Measurements from ENCODE around the gene ABLIM2. TPM values are rescaled to one million over a fixed set of nuclear protein-coding genes. Genes with fewer than 3 reads are reported as not detected.

Gene ABLIM2
- total and polyA plus RNA-seq, 2 of the 4 experiments (the other 2 are of a cell fraction) = under 0.01 to 0.10 TPM

GRCh38 chr4:7964459-7964858, 194.2 kb downstream of the ABLIM2 start:
- in situ Hi-C loops (cut with MboI; ENCODE audit: low sequenced_read_pairs) = no loop called here
- no peak overlapping the region for H2BK20ac ChIP-seq (ENCODE audit: low read depth, low read length)
- no peaks in the 10 kb centered on the region for H3K9me3 ChIP-seq (ENCODE audit: control insufficient read depth, insufficient read depth, low read length)
- H2BK15ac ChIP-seq (ENCODE audit: low read depth, low read length) = no peak overlapping the region; the same call in 2 of the 3 replicates
- peak overlapping the region; percentile 65 for H2AK9ac ChIP-seq (replicated peaks; ENCODE audit: low read depth, low read length, poor library complexity)
- no peak overlapping the region for H3K4me3 ChIP-seq (ENCODE audit: insufficient read depth, low read depth, low read length)
- WGBS, 2 experiments (ENCODE audit: extremely low coverage in 2 of 2, insufficient read length in 1 of 2) = 50% methylated on average over 1 of the region's 5 CpGs; no CpG with 5 or more reads in 1 of the 2 experiments
- H4K5ac ChIP-seq (ENCODE audit: low read depth, low read length) = no peak overlapping the region
- H3K79me1 ChIP-seq (ENCODE audit: low read depth in 1 of 2, low read length in 2 of 2) = peaks cover 0 to 8% of the 10 kb centered on the region in 2 experiments; a peak in 2 of 4 replicates
- H4K20me1 ChIP-seq (ENCODE audit: insufficient read depth, low read length) = no peaks in the 10 kb centered on the region; the same call in 1 of the 2 replicates
- peak overlapping the region; percentile 17; the same call in 1 of the 2 replicates for H2BK120ac ChIP-seq (ENCODE audit: low read depth, low read length)
- ChIA-PET POLR2A (ENCODE audit: unreplicated experiment) (no interaction called here), CTCF (no interaction called here)
- H3K27me3 ChIP-seq (ENCODE audit: control insufficient read depth, insufficient read depth, low read length) = peaks cover 2% of the 10 kb centered on the region; the same call in 1 of the 2 replicates
- no peak overlapping the region for H3K9ac ChIP-seq (ENCODE audit: low read depth, low read length)
- intact Hi-C loops (cut with micrococcal nuclease) = no loop called here
- no peaks in the 10 kb centered on the region for H3K36me3 ChIP-seq (ENCODE audit: control insufficient read depth, insufficient read depth, low read length)
- H4K8ac ChIP-seq (ENCODE audit: low read depth in 2 of 2, low read length in 2 of 2) = no peak overlapping the region
- H3K4me1 ChIP-seq (ENCODE audit: control insufficient read depth, insufficient read depth, low read length) = peaks cover 25% of the 10 kb centered on the region
- peak overlapping the region; percentile 64 for H2AK5ac ChIP-seq (ENCODE audit: low read depth, low read length)
- H3K27ac ChIP-seq (ENCODE audit: insufficient read depth, low read length) = no peak overlapping the region
- no TSS peak for BruUV-seq (replicated peaks)
- TF ChIP-seq MAFK (IDR thresholded peaks at IDR 0.05; ENCODE audit: low read depth, low read length) (no peak), RAD21 (IDR thresholded peaks at IDR 0.05; ENCODE audit: low read length) (no peak), FOS (IDR thresholded peaks at IDR 0.05; ENCODE audit: low read depth, low read length) (no peak), CHD1 (IDR thresholded peaks at IDR 0.05; ENCODE audit: low read depth, low read length) (no peak), USF2 (IDR thresholded peaks at IDR 0.05; ENCODE audit: low read depth, low read length) (no peak), SMC3 (IDR thresholded peaks at IDR 0.05; ENCODE audit: low read depth, low read length) (no peak), RCOR1 (IDR thresholded peaks at IDR 0.05; ENCODE audit: insufficient replicate concordance, low read length) (no peak), MXI1 (IDR thresholded peaks at IDR 0.05; ENCODE audit: borderline replicate concordance, low read depth, low read length) (no peak)
- TF ChIP-seq, protein P1, sequence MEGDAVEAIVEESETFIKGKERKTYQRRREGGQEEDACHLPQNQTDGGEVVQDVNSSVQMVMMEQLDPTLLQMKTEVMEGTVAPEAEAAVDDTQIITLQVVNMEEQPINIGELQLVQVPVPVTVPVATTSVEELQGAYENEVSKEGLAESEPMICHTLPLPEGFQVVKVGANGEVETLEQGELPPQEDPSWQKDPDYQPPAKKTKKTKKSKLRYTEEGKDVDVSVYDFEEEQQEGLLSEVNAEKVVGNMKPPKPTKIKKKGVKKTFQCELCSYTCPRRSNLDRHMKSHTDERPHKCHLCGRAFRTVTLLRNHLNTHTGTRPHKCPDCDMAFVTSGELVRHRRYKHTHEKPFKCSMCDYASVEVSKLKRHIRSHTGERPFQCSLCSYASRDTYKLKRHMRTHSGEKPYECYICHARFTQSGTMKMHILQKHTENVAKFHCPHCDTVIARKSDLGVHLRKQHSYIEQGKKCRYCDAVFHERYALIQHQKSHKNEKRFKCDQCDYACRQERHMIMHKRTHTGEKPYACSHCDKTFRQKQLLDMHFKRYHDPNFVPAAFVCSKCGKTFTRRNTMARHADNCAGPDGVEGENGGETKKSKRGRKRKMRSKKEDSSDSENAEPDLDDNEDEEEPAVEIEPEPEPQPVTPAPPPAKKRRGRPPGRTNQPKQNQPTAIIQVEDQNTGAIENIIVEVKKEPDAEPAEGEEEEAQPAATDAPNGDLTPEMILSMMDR (conservative IDR thresholded peaks at IDR 0.05; ENCODE audit: low read depth, low read length) = no peak
- ATAC-seq (ENCODE audit: low read depth) = no peak
- no peak for DNase-seq
- H2BK5ac ChIP-seq (ENCODE audit: low read depth, low read length, poor library complexity, severe bottlenecking) = no peak overlapping the region
- no peak overlapping the region for H3K18ac ChIP-seq (ENCODE audit: low read depth, low read length)
- dilution Hi-C loops (cut with HindIII; ENCODE audit: low sequenced_read_pairs, unreplicated experiment) = no loop called here
- H3K56ac ChIP-seq (ENCODE audit: extremely low read depth, insufficient read depth, low read length) = no peak overlapping the region
- H3K14ac ChIP-seq (replicated peaks; ENCODE audit: low read depth, low read length) = no peak overlapping the region
- H4K91ac ChIP-seq (ENCODE audit: insufficient read depth, low read depth, low read length) = no peak overlapping the region; the same call in 1 of the 2 replicates
- no peak overlapping the region for H3K23ac ChIP-seq (ENCODE audit: low read depth, low read length)
- H3K4me2 ChIP-seq (ENCODE audit: low read depth, low read length) = no peak overlapping the region
- H3K9me1 ChIP-seq (ENCODE audit: insufficient read depth, low read length) = peaks cover 19% of the 10 kb centered on the region
- peak overlapping the region; percentile 24 for H2AFZ ChIP-seq (replicated peaks; ENCODE audit: low read length, poor library complexity)
- H3K4ac ChIP-seq (ENCODE audit: low read depth, low read length) = 0 out of 2 replicates have a peak overlapping the region, but pooled peaks have one; percentile 1
